ENCODE data around the gene HPS1.

GRCh38 chr10:98407017-98407743 is 39.6 kb downstream of the HPS1 start:
- TF ChIP-seq CTCF (IDR thresholded peaks at IDR 0.05; ENCODE audit: control extremely low read depth in 1 of 3, insufficient read depth in 1 of 3, low read depth in 1 of 3, low read length in 3 of 3) (no peak), CBX5 (IDR thresholded peaks at IDR 0.05; ENCODE audit: low read depth, low read length) (no peak), HDAC2 (IDR thresholded peaks at IDR 0.05; ENCODE audit: borderline replicate concordance in 1 of 2, low read depth in 2 of 2, low read length in 2 of 2) (no peak), POLR2A (IDR thresholded peaks at IDR 0.05; ENCODE audit: control extremely low read depth in 1 of 2, low read depth in 2 of 2, low read length in 2 of 2) (no peak), MAX (IDR thresholded peaks at IDR 0.05) (no peak), RFX5 (IDR thresholded peaks at IDR 0.05; ENCODE audit: borderline replicate concordance, low read depth, low read length) (no peak), ASH2L (IDR thresholded peaks at IDR 0.05; ENCODE audit: low read length) (no peak), POLR2AphosphoS5 (IDR thresholded peaks at IDR 0.05; ENCODE audit: low read depth, low read length) (no peak), SIX5 (IDR thresholded peaks at IDR 0.05; ENCODE audit: low read depth, low read length) (no peak), TAF1 (IDR thresholded peaks at IDR 0.05; ENCODE audit: low read depth, low read length) (no peak)

Measured in H1 (cell line).